Body of pancreas (tissue), 4 donors: ENCODE measurements around the gene CDH15.

Experiments used
- POLR2A ChIP-seq, 3 donors: fragments of 450-650 bp; IDR thresholded peaks; one replicate each; pipeline ENCODE4 v1.6.1; 2016; ENCODE audit warnings: antibody characterized with exemption in 3 of 3, mild to moderate bottlenecking in 2 of 3
- TF ChIP-seq, protein P1 (sequence below), 7 experiments: fragments of 450-650 bp in 4 of 7; fragments of 200-600 bp in 3 of 7; sonication (generic) in 3 of 7; IDR thresholded peaks; one replicate each; pipeline ENCODE4 v1.5.1; 2016 to 2019; ENCODE audit warnings: antibody characterized with exemption in 7 of 7

DNA sequence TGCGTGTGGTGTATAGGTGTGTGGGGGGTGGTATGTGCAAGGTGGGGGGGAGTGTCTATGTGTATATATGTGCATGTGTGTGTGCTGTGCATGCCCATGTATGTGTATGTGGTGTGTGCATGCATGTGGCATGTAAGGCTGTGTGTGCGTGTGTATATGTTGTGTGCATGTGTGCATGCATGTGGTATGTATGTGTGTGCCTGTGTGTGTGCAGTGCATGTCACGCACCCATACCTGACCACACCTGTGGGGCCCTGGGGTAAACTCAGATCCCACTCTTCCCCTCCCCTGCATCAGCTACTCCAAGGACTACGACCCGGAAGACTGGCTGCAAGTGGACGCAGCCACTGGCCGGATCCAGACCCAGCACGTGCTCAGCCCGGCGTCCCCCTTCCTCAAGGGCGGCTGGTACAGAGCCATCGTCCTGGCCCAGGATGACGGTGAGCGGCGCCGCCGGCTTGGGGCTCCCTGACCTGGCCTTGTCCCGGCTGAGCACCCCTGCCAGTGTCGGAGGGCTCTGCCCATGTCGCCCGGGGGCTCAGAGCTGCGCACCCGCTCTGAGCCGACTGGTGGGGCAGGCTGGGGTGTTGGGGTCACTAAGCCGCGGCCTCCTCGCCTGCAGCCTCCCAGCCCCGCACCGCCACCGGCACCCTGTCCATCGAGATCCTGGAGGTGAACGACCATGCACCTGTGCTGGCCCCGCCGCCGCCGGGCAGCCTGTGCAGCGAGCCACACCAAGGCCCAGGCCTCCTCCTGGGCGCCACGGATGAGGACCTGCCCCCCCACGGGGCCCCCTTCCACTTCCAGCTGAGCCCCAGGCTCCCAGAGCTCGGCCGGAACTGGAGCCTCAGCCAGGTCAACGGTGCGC, 19.7 kb downstream of the CDH15 start:
- TF ChIP-seq, protein P1, sequence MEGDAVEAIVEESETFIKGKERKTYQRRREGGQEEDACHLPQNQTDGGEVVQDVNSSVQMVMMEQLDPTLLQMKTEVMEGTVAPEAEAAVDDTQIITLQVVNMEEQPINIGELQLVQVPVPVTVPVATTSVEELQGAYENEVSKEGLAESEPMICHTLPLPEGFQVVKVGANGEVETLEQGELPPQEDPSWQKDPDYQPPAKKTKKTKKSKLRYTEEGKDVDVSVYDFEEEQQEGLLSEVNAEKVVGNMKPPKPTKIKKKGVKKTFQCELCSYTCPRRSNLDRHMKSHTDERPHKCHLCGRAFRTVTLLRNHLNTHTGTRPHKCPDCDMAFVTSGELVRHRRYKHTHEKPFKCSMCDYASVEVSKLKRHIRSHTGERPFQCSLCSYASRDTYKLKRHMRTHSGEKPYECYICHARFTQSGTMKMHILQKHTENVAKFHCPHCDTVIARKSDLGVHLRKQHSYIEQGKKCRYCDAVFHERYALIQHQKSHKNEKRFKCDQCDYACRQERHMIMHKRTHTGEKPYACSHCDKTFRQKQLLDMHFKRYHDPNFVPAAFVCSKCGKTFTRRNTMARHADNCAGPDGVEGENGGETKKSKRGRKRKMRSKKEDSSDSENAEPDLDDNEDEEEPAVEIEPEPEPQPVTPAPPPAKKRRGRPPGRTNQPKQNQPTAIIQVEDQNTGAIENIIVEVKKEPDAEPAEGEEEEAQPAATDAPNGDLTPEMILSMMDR (IDR thresholded peaks at IDR 0.05) = peak in 1 of 7 experiments; percentile 26
- no peak for TF ChIP-seq POLR2A (IDR thresholded peaks at IDR 0.05)
